ENCODE data around the gene NADK.

DNA sequence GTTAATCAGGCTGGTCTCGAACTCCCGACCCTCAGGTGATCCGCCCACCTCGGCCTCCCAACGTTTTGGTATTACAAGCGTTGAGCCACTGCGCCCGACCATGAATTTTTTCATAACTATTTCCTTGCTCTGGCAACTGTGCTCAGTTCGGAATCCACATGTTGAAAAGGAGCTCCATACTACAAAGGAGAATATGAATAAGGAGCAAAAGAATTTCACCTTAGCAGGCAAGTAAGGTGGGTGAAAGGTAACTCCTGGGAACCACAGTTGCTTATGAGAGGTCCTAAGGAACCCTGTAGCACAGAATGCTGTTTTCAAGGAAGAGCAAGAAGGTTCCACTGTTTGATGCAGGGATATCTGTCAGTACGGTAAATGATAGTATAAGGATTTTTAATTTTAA lies 29.9 kb upstream of the NADK start:
- TF ChIP-seq, protein P1, sequence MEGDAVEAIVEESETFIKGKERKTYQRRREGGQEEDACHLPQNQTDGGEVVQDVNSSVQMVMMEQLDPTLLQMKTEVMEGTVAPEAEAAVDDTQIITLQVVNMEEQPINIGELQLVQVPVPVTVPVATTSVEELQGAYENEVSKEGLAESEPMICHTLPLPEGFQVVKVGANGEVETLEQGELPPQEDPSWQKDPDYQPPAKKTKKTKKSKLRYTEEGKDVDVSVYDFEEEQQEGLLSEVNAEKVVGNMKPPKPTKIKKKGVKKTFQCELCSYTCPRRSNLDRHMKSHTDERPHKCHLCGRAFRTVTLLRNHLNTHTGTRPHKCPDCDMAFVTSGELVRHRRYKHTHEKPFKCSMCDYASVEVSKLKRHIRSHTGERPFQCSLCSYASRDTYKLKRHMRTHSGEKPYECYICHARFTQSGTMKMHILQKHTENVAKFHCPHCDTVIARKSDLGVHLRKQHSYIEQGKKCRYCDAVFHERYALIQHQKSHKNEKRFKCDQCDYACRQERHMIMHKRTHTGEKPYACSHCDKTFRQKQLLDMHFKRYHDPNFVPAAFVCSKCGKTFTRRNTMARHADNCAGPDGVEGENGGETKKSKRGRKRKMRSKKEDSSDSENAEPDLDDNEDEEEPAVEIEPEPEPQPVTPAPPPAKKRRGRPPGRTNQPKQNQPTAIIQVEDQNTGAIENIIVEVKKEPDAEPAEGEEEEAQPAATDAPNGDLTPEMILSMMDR (IDR thresholded peaks at IDR 0.05 in 2 of 3, conservative IDR thresholded peaks at IDR 0.05 in 1 of 3; ENCODE audit: borderline replicate concordance in 1 of 3, insufficient read depth in 1 of 3, low read depth in 2 of 3, low read length in 2 of 3): no peak
- TF ChIP-seq, protein P2, sequence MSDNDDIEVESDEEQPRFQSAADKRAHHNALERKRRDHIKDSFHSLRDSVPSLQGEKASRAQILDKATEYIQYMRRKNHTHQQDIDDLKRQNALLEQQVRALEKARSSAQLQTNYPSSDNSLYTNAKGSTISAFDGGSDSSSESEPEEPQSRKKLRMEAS (IDR thresholded peaks at IDR 0.05): no peak
- no peak for TF ChIP-seq SIN3A (IDR thresholded peaks at IDR 0.05; ENCODE audit: low read depth)
